LNCAP (cell line): ENCODE results near the gene SLC6A11.

Experiments used
- CTCF ChIP-seq: fragments of 450-650 bp; IDR thresholded peaks from 2 replicates; pipeline ENCODE4 v1.5.1; 2017; ENCODE audit warnings: mild to moderate bottlenecking

SLC6A11 gene

DNA sequence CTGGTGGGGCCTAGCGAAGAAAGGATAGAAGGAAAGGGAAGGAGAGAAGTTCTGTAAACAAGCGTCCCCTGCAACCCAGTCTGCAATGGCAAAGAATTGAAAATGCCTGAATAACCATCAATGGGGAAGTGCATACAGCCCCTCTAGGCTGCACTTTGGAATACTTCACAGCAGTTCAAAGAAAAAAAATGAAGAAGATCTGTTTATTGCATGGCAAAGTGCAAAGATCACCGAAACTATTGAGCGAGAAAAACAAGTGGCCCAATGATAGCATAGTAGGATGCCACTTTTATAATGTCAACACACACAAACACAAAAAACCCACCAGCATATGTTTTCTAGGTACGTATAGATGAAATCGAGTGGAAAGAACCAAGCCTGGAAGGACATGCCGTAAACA is 162.9 kb downstream of the SLC6A11 start:
- no peak for TF ChIP-seq CTCF

DNA sequence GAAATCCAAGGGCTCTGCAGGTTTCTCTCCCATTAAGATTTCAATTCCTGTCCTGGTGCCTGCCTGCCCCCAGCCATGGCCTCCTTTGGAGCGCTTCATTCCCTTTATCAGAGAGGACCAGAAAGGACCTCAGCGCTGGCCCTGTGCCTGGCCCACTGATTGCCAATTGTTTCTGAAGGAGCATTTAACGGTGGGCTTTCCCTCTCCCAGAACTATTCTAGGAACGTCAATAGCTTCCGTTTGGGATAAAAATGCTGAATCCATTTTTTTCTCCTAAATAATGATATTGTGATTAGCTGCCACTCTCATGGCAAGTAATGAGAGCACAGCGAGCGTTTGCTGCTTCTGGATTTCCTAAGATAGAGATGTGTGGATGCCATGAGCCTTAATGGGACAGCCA is 164.3 kb downstream of the SLC6A11 start:
- no peak for TF ChIP-seq CTCF

DNA sequence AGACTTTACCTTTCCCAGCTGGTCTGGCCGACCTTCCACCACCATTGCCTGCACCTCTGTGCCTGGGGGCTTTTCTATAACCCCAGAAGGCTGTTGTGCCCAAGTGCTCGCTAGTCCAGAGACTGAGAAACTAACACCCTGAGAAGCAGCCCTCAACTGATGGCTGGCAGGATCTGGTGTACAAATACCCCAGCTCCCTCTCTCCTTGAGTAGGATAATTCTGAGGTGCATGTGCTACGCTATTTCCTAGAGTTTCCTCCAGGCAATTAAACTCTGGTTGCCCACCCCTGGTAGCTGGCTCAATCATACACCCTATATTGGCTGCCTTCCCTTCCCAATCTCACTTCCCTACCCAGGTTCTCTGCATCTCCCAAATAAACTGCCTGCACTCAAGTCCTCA is 165.0 kb downstream of the SLC6A11 start:
- no peak for TF ChIP-seq CTCF

DNA sequence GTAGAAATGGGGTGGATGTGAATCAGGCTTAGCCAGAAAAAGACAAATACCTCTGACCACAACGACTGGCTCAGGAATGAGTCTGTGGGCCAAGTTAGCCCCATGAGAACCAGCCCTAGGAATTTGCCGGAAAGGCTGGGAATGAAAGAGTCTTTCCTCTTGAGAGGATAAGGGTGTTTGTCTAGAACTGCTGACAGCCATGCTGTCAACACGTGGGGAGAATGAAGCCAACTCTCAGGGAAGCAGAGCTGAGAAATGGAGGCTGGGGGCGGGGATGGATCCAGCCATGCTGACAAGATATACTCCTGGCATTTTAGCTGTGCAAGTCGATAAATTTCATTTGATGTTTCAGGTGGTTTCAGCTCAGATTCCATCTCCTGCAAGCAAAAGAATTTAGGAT is 165.9 kb downstream of the SLC6A11 start:
- TF ChIP-seq CTCF = no peak

DNA sequence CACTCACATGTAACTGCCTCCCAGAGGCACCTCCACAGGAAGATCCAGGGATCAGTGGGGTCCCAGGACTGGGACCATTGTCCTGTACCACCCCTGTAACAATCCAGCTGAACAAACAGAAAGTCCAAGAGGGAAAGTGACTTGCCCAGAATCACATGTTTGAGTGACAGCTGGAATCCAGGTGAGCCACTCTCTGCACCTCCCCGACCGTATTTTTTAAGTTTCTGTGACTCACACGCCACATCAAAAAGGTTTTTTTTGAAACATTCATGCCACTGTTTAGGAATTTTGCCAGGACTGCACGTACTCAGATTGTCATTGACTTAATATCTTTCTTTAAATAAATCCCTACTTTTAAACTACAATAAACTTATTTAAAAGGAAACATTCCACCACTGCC is 166.8 kb downstream of the SLC6A11 start:
- no peak for TF ChIP-seq CTCF

DNA sequence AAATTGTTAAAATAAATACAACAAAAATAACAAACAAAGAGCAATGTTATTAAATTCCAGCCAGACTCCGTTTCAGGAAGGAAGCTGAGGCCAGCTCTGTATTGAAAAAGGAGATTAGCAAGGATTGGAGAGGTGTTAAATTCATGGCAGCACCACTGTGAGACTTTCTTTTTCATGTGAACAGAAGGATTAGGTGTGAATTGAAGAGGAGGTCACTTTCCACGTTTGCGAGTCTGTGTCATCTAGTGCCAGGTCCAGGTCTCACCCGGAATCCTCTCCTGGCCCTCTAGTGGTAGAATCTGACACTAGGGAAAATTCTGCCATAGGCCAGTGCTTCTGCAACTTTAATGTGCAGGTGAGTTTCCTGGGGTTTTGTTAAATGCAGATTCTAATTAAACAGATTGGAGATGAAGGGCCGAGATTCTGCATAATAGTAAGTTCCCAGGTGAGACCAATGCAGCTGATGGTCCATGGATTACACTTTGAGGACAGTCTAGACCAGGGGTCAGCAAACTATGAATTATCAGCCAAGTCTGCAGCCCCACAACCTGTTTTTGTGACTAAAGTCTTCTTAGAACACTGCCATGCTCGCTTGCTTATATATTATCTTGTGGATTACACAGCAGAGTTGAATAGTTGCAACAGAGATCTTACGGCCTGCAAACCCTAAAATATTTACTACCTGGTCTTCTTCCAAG is 167.3 kb downstream of the SLC6A11 start:
- TF ChIP-seq CTCF = peak; percentile 91

DNA sequence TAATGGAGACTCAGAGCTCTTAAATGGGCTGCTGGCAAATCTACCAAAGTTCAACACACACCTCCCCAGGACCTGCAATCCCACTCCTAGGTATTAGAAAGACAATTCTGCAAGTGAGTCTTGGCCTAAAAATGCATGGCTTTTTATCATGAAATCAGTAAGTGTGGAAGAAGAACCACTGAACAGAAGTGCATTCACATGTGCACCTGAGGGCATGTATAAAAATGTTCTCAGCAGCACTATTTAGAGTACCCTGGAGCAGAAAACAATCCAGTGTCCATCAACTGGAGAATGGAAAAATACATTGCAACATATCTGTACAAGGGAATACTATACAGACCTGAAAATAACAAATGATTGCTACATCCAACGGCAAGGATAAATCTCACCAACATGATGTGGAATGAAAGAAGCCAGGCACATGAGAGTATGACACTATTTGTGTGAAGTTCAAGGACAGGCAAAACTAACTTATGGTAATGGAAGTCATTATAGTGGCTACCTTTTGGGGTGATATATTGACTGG is 168.4 kb downstream of the SLC6A11 start:
- no peak for TF ChIP-seq CTCF

DNA sequence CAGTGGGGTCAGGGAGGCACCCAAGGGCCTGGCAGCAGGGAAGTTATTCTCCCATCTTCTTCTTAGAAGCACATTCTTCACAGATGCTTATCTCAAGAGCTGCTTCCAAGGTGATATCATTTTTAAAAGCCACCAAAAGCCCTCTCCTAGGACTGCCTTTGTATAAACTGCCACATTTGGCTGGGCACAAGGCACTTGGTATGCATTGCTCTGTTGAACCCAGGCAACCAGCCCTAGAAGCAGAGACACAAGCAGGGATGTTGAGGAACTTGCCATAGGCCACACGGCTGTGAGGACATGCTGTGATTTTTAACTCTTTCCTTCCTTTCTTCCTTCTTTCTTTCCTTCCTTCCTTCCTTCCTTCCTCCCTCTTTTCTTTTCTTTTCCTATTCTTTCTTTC is 169.2 kb downstream of the SLC6A11 start:
- no peak for TF ChIP-seq CTCF
